Keratinocyte (primary cell): ENCODE measurements around the gene PIM2. TPM values are rescaled to one million over a fixed set of nuclear protein-coding genes. Genes with fewer than 3 reads are reported as not detected.

Source experiments
- DNase-seq: peaks from one replicate; pipeline ENCODE4 v3.0.0-alpha.2; 2011; ENCODE audit warnings: low read depth, missing footprints, low spot score
- FAIRE-seq: peaks from 2 replicates; lab custom pipeline; 2011; peaks lifted over from hg19 to GRCh38; lab: Jason Lieb, UNC
- H2AFZ ChIP-seq: 2 replicates; pipeline ENCODE4 v1.6.0; 2012; ENCODE audit warnings: low read length, control low read depth, inconsistent platforms; ENCODE audit not compliant: control insufficient read depth
- H3K27ac ChIP-seq: 2 replicates; pipeline ENCODE4 v1.5.1; 2011; ENCODE audit warnings: low read length; ENCODE audit not compliant: control insufficient read depth, insufficient read depth
- H3K27me3 ChIP-seq: 3 replicates; pipeline ENCODE4 v1.6.0; 2011; ENCODE audit warnings: low read length; ENCODE audit not compliant: control insufficient read depth, insufficient read depth; ENCODE audit errors: extremely low read depth
- H3K36me3 ChIP-seq, 2 experiments: 2 replicates in 1 of 2; 3 replicates in 1 of 2; pipeline ENCODE4 v1.5.1; 2011; ENCODE audit warnings: low read length in 2 of 2, mild to moderate bottlenecking in 1 of 2; ENCODE audit not compliant: control insufficient read depth in 2 of 2, insufficient read depth in 2 of 2; ENCODE audit errors: extremely low read depth in 1 of 2
- H3K4me1 ChIP-seq: 3 replicates; pipeline ENCODE4 v1.5.1; 2011; ENCODE audit warnings: low read length; ENCODE audit not compliant: control insufficient read depth, insufficient read depth; ENCODE audit errors: extremely low read depth
- H3K4me2 ChIP-seq: 3 replicates; pipeline ENCODE4 v1.6.0; 2011; ENCODE audit warnings: low read depth, low read length; ENCODE audit not compliant: control insufficient read depth, insufficient read depth; ENCODE audit errors: extremely low read depth
- H3K4me3 ChIP-seq, 3 experiments: fragments of 200-600 bp in 1 of 3; sonication (generic) in 1 of 3; 2 replicates in 2 of 3; 3 replicates in 1 of 3; pipeline ENCODE4 v1.5.1; 2011 to 2016; ENCODE audit warnings: low read length in 3 of 3, mild to moderate bottlenecking in 3 of 3, control low read depth in 2 of 3, inconsistent platforms in 1 of 3, low read depth in 1 of 3, mixed read lengths in 1 of 3, mixed run types in 1 of 3, moderate library complexity in 1 of 3; ENCODE audit not compliant: control insufficient read depth in 2 of 3, insufficient read depth in 2 of 3; ENCODE audit errors: extremely low read depth in 1 of 3
- H3K79me2 ChIP-seq: 2 replicates; pipeline ENCODE4 v1.6.0; 2012; ENCODE audit warnings: low read length; ENCODE audit not compliant: control insufficient read depth, insufficient read depth
- H3K9ac ChIP-seq: 3 replicates; pipeline ENCODE4 v1.6.0; 2011; ENCODE audit warnings: low read length; ENCODE audit not compliant: control insufficient read depth, insufficient read depth; ENCODE audit errors: extremely low read depth
- H3K9me1 ChIP-seq: 3 replicates; pipeline ENCODE4 v1.6.0; 2011; ENCODE audit warnings: low read length; ENCODE audit not compliant: control insufficient read depth, insufficient read depth; ENCODE audit errors: extremely low read depth
- H3K9me3 ChIP-seq: 2 replicates; pipeline ENCODE4 v1.5.1; 2012; ENCODE audit warnings: low read depth, low read length; ENCODE audit not compliant: control insufficient read depth
- H4K20me1 ChIP-seq: 3 replicates; pipeline ENCODE4 v1.6.0; 2011; ENCODE audit warnings: low read length; ENCODE audit not compliant: control insufficient read depth, insufficient read depth; ENCODE audit errors: extremely low read depth
- EZH2 ChIP-seq: IDR thresholded peaks from one replicate; pipeline ENCODE4 v1.6.1; 2012; ENCODE audit warnings: inconsistent platforms, mild to moderate bottlenecking, low read length, moderate library complexity
- dilution Hi-C: fragments of 300-500 bp; cut with MboI; formaldehyde crosslinking; loops from one replicate; pipeline ENCODE4 v1.7.0; 2020; ENCODE audit warnings: low sequenced_read_pairs; ENCODE audit not compliant: extremely low pct_ligation_motif_present
- polyA plus RNA-seq, 5 experiments: library from polyadenylated mRNA; depleted of rRNA in 3 of 5; stranded (reverse) in 3 of 5; stranded (forward) in 1 of 5; unstranded in 1 of 5; fragments of >200 nt; gene quantifications; 1 replicate in 1 of 5; 2 replicates in 3 of 5; 3 replicates in 1 of 5; pipeline versions ENCODE4 v1.2.1 to v1.2.3, GENCODE V29; 2011 to 2012; ENCODE audit warnings: missing spikeins in 2 of 5, low read depth in 1 of 5, low replicate concordance in 1 of 5
- TF ChIP-seq, protein P1 (sequence below), 3 experiments: IDR thresholded peaks in 1 of 3; conservative IDR thresholded peaks in 1 of 3; optimal IDR thresholded peaks in 1 of 3; 2 replicates in 2 of 3; 3 replicates in 1 of 3; pipeline versions ENCODE3 to v1.5.1; 2011; ENCODE audit warnings: low read length in 3 of 3, mild to moderate bottlenecking in 3 of 3, moderate library complexity in 2 of 3, control low read depth in 1 of 3, inconsistent platforms in 1 of 3; ENCODE audit not compliant: insufficient read depth in 2 of 3; ENCODE audit errors: extremely low read depth in 1 of 3

PIM2 gene
- polyA plus RNA-seq, 1 donor (not counting 4 experiments of a cell fraction or from before 2014, with no cell fraction given), result 9.9 TPM

- no peak for DNase-seq
- Histone ChIP-seq H3K4me2 (no peak overlapping the region), H3K27ac (no peak overlapping the region), H3K36me3 (peaks cover 4 to 7% of the 10 kb centered on the region in 2 experiments), H2AFZ (no peak overlapping the region), H3K27me3 (no peaks in the 10 kb centered on the region), H3K9ac (no peak overlapping the region), H3K4me1 (peaks cover 14% of the 10 kb centered on the region), H3K4me3 (no peak overlapping the region), H3K9me1 (no peaks in the 10 kb centered on the region), H4K20me1 (no peaks in the 10 kb centered on the region), H3K79me2 (peaks cover 17% of the 10 kb centered on the region), H3K9me3 (peaks cover 2% of the 10 kb centered on the region)
- TF ChIP-seq EZH2, result no peak
- no peak for FAIRE-seq
- dilution Hi-C loops, result no loop called here
Measured at GRCh38 chrX:48919947-48920717, 1.3 kb upstream of the PIM2 start.

GRCh38 chrX:48919360-48919841, 577 bp upstream of the PIM2 start:
- Histone ChIP-seq H3K27me3 (no peaks in the 10 kb centered on the region), H3K9me3 (peaks cover 2% of the 10 kb centered on the region), H3K4me1 (peaks cover 14% of the 10 kb centered on the region), H3K79me2 (peaks cover 17% of the 10 kb centered on the region), H3K9me1 (no peaks in the 10 kb centered on the region), H3K4me2 (peak overlapping the region; percentile 73), H3K4me3 (peak overlapping the region in 2 of 3 experiments; percentile 14 to 59), H4K20me1 (no peaks in the 10 kb centered on the region), H3K9ac (peak overlapping the region; percentile 28), H3K36me3 (peaks cover 4 to 6% of the 10 kb centered on the region in 2 experiments), H3K27ac (peak overlapping the region; percentile 31), H2AFZ (no peak overlapping the region)
- DNase-seq (no peak), FAIRE-seq (no peak)
- TF ChIP-seq, protein P1, sequence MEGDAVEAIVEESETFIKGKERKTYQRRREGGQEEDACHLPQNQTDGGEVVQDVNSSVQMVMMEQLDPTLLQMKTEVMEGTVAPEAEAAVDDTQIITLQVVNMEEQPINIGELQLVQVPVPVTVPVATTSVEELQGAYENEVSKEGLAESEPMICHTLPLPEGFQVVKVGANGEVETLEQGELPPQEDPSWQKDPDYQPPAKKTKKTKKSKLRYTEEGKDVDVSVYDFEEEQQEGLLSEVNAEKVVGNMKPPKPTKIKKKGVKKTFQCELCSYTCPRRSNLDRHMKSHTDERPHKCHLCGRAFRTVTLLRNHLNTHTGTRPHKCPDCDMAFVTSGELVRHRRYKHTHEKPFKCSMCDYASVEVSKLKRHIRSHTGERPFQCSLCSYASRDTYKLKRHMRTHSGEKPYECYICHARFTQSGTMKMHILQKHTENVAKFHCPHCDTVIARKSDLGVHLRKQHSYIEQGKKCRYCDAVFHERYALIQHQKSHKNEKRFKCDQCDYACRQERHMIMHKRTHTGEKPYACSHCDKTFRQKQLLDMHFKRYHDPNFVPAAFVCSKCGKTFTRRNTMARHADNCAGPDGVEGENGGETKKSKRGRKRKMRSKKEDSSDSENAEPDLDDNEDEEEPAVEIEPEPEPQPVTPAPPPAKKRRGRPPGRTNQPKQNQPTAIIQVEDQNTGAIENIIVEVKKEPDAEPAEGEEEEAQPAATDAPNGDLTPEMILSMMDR (optimal IDR thresholded peaks at IDR 0.05 in 1 of 3, IDR thresholded peaks at IDR 0.05 in 1 of 3, conservative IDR thresholded peaks at IDR 0.05 in 1 of 3; ENCODE audit: extremely low read depth in 1 of 3, insufficient read depth in 2 of 3, low read length in 3 of 3), result no peak
- TF ChIP-seq EZH2, result no peak
- dilution Hi-C loops, result no loop called here
